KOPT-K1 (cell line): ENCODE data around the gene TBX21.
"Not testable (repeated sequence)": the region's sequence is repeated elsewhere in the genome, so short reads cannot be mapped to it uniquely, and the experiment has no call there.

ENCODE experiments used
- H3K27ac ChIP-seq: fragments of 200-600 bp; sonication (generic); 2 replicates; pipeline ENCODE4 v1.5.1; 2016; ENCODE audit warnings: antibody characterized with exemption, mild to moderate bottlenecking, low read depth, low read length; ENCODE audit not compliant: poor library complexity, severe bottlenecking
- H3K36me3 ChIP-seq: fragments of 200-600 bp; sonication (generic); 2 replicates; pipeline ENCODE4 v1.5.1; 2017; ENCODE audit warnings: antibody characterized with exemption, mild to moderate bottlenecking, low read length, moderate library complexity; ENCODE audit not compliant: insufficient read depth
- H3K9me3 ChIP-seq: fragments of 200-600 bp; sonication (generic); 2 replicates; pipeline ENCODE4 v1.5.1; 2017; ENCODE audit warnings: antibody characterized with exemption, low read length, mild to moderate bottlenecking; ENCODE audit not compliant: insufficient read depth, poor library complexity, severe bottlenecking

Gene TBX21

GRCh38 chr17:47730681-47731080 is 2.4 kb upstream of the TBX21 start:
- Histone ChIP-seq H3K27ac (no peak overlapping the region), H3K9me3 (no peaks in the 10 kb centered on the region), H3K36me3 (no peaks in the 10 kb centered on the region)

GRCh38 chr17:47731396-47731795 is 1.6 kb upstream of the TBX21 start:
- Histone ChIP-seq H3K27ac (no peak overlapping the region), H3K9me3 (no peaks in the 10 kb centered on the region), H3K36me3 (no peaks in the 10 kb centered on the region)

- Histone ChIP-seq H3K36me3 (no peaks in the 10 kb centered on the region), H3K27ac (no peak overlapping the region), H3K9me3 (no peaks in the 10 kb centered on the region)
Observed at GRCh38 chr17:47732399-47733046, 513 bp upstream of the TBX21 start.

- no peak overlapping the region for H3K27ac ChIP-seq
- H3K36me3 ChIP-seq = no peaks in the 10 kb centered on the region
- H3K9me3 ChIP-seq = no peaks in the 10 kb centered on the region
Observed at GRCh38 chr17:47733674-47734410, 806 bp downstream of the TBX21 start.

- Histone ChIP-seq H3K9me3 (no peaks in the 10 kb centered on the region), H3K27ac (no peak overlapping the region), H3K36me3 (no peaks in the 10 kb centered on the region)
Observed at GRCh38 chr17:47735139-47735464, 2.1 kb downstream of the TBX21 start.

GRCh38 chr17:47735536-47736011 is 2.5 kb downstream of the TBX21 start:
- no peaks in the 10 kb centered on the region for H3K36me3 ChIP-seq
- H3K9me3 ChIP-seq = no peaks in the 10 kb centered on the region
- no peak overlapping the region for H3K27ac ChIP-seq

- Histone ChIP-seq H3K27ac (no peak overlapping the region), H3K36me3 (no peaks in the 10 kb centered on the region), H3K9me3 (no peaks in the 10 kb centered on the region)
Observed at GRCh38 chr17:47736501-47737495, 3.8 kb downstream of the TBX21 start.

- no peak overlapping the region for H3K27ac ChIP-seq
- H3K9me3 ChIP-seq = no peaks in the 10 kb centered on the region
- H3K36me3 ChIP-seq = no peaks in the 10 kb centered on the region
Observed at GRCh38 chr17:47738178-47738577, 5.1 kb downstream of the TBX21 start.

- H3K9me3 ChIP-seq = no peaks in the 10 kb centered on the region
- no peak overlapping the region for H3K27ac ChIP-seq
- no peaks in the 10 kb centered on the region for H3K36me3 ChIP-seq
Observed at GRCh38 chr17:47739150-47739549, 6.1 kb downstream of the TBX21 start.

GRCh38 chr17:47739945-47740344 is 6.9 kb downstream of the TBX21 start:
- H3K36me3 ChIP-seq, H3K9me3 ChIP-seq: not testable (repeated sequence)

GRCh38 chr17:47741109-47741792 is 8.2 kb downstream of the TBX21 start:
- Histone ChIP-seq H3K36me3 (no peaks in the 10 kb centered on the region), H3K9me3 (no peaks in the 10 kb centered on the region), H3K27ac (no peak overlapping the region)

More at GRCh38 chr17:47739945-47740344, 6.9 kb downstream of the TBX21 start:
- not testable (repeated sequence) for H3K27ac ChIP-seq

- H3K27ac ChIP-seq = no peak overlapping the region
- no peaks in the 10 kb centered on the region for H3K36me3 ChIP-seq
- no peaks in the 10 kb centered on the region for H3K9me3 ChIP-seq
Observed at GRCh38 chr17:47741793-47742145, 8.7 kb downstream of the TBX21 start.

GRCh38 chr17:47742319-47743181 is 9.5 kb downstream of the TBX21 start:
- Histone ChIP-seq H3K9me3 (no peaks in the 10 kb centered on the region), H3K27ac (no peak overlapping the region), H3K36me3 (no peaks in the 10 kb centered on the region)
